GM12864 (cell line): Measurements from ENCODE around the gene NR3C1.

Experiments
- DNase-seq: peaks from one replicate; pipeline ENCODE4 v3.0.0-alpha.2; 2011; ENCODE audit warnings: low read depth
- H3K4me3 ChIP-seq: 2 replicates; pipeline ENCODE4 v1.5.1; 2011; ENCODE audit warnings: mild to moderate bottlenecking, low read depth, low read length, control low read depth
- CTCF ChIP-seq: IDR thresholded peaks from 2 replicates; pipeline ENCODE4 v1.5.1; 2011; ENCODE audit warnings: low read depth, mild to moderate bottlenecking, moderate library complexity, low read length, control low read depth, inconsistent platforms; ENCODE audit errors: missing control alignments

Gene NR3C1

DNA sequence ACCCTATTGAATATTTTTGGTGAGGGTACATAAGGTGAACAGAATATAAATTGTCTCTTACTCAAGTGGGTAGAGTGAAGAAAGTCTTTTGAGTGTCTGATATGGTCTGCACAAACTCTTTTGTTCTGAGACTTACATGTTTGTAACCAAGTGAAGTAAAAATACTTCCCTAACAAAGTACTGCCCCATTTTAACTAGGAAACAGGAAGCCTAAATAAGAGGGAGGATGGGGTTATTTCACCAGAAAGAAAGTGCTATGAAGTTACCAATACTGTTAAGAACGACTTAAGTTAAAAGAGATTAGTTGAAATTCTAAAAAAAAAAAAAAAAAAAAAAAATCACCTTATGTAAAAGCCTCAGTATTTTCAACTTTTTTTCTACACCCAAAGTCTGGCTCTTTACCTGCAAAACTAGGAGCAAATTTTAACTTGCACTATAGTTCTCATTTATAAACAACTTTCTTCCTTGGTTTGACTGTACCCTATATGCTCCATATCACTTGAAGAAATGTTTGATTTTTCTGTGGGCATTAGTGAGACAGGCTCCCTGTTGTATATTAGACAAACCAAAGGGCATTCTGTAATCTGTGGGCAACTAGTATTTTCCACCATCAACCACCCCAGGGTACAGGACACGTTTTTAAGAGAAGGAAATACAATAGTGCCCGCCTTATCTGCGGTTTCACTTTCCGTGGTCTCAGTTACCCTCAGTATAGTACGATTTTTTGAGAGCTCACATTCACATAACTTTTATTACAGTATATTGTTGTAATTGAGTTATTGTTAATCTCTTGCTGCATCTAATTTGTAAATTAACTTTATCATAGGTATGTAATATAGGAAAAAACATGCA is 127.7 kb downstream of the NR3C1 start:
- TF ChIP-seq CTCF: no peak

GRCh38 chr5:143274952-143275351 is 128.5 kb downstream of the NR3C1 start:
- no peak for TF ChIP-seq CTCF
- no peak for DNase-seq
- H3K4me3 ChIP-seq: no peak overlapping the region

More for the DNA sequence above, 127.7 kb downstream of the NR3C1 start:
- no peak for DNase-seq
- no peak overlapping the region for H3K4me3 ChIP-seq

GRCh38 chr5:143271431-143271830 is 132.1 kb downstream of the NR3C1 start:
- no peak overlapping the region for H3K4me3 ChIP-seq
- DNase-seq: no peak
- TF ChIP-seq CTCF: no peak

DNA sequence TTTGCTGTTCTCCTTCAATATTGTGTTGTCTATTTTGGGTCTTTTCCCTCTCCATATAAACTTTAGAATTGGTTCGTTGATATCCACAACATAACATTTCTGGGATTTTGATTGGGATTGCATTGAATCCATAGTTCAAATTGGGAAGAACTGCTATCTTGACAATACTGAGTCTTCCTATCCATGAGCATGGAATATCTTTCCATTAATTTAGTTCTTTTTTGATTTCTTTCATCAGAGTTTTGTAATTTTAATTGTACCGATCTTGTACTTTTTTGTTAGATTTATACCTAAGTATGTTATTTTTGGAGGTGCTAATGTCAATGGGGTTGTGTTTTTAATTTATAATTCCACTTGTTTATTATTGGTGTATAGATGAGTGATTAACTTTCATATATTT is 135.1 kb downstream of the NR3C1 start:
- no peak overlapping the region for H3K4me3 ChIP-seq
- TF ChIP-seq CTCF: no peak
- DNase-seq: no peak

GRCh38 chr5:143267186-143267585 is 136.3 kb downstream of the NR3C1 start:
- TF ChIP-seq CTCF: no peak
- no peak for DNase-seq
- H3K4me3 ChIP-seq: no peak overlapping the region

- TF ChIP-seq CTCF: no peak
- H3K4me3 ChIP-seq: no peak overlapping the region
- no peak for DNase-seq
Measured at GRCh38 chr5:143265995-143266394, 137.5 kb downstream of the NR3C1 start.
